ENCODE data around the gene KLHL18. TPM values are rescaled to one million over a fixed set of nuclear protein-coding genes. Genes with fewer than 3 reads are reported as not detected.
"Not testable (repeated sequence)": the region's sequence is repeated elsewhere in the genome, so short reads cannot be mapped to it uniquely, and the experiment has no call there.

Gene KLHL18
- total RNA-seq, 1 experiment from 2014 or later, result 26.5 TPM

DNA sequence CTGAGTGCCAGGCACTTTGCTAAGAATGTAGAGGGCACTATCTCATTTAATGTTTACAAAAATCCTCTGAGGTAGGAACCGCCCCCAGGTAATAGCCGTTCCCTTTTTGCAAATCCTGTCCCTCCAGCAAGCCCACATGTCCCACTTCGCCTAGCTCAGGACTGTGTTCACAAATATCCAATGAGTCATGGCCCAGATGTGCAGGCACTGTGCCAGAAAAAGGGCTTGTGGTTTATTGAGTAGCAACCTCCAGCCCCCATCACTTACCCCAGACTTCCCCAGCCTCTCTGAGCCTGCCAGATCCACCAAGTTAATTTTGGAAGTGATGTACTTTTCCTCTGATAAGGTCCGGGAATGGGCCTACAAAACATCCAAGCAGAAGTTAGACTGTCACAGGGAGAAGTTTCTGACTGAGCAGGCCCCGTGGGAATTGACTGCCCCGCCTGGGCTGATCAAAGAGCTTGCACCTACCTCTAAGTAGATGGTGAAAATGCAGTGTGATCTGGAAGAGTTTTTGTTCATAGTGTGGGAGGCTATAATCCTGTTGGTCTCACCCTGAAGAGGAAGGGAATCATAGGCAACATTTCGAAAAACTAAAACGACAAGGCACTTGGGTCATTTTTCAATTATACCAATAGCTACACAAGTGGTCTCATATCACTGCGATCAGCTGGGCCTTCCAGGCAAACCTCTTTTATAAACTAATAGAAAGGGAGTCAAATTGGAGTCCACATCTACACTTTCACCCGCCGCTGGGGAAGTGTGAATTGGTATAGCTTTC lies 15.8 kb upstream of the KLHL18 start:
- in situ Hi-C loops (cut with HindIII; ENCODE audit: low pct_unique_long_range_greater_than_20kb, low sequenced_read_pairs), result no loop called here
- peak; percentile 19 for DNase-seq (ENCODE audit: low read depth)

GRCh38 chr3:47267490-47267824 lies 15.3 kb upstream of the KLHL18 start:
- in situ Hi-C loops (cut with HindIII; ENCODE audit: low pct_unique_long_range_greater_than_20kb, low sequenced_read_pairs), result no loop called here
- no peak for DNase-seq (ENCODE audit: low read depth)

DNA sequence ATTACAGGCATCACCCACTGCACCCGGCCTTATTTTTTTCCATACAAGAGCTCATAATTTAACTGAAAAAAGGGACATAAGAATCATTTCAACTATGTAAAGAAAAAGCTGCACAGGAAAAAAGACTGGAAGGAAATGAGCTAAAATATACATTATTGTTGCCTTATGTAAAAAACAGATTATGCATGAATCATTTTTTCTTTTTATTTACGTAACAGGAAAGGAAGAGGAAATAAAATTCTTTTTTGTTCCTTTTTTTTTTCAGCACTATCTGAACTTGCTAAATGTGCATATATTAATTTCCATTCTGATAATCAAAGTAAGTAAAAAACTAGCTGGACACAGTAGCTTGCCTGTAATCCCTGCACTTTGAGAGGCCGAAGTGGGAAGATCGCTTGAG lies 12.2 kb upstream of the KLHL18 start:
- no peak for DNase-seq (ENCODE audit: low read depth)
- in situ Hi-C loops (cut with HindIII; ENCODE audit: low pct_unique_long_range_greater_than_20kb, low sequenced_read_pairs), result no loop called here

GRCh38 chr3:47273564-47273963 lies 9.2 kb upstream of the KLHL18 start:
- in situ Hi-C loops (cut with HindIII; ENCODE audit: low pct_unique_long_range_greater_than_20kb, low sequenced_read_pairs), result no loop called here
- no peak for DNase-seq (ENCODE audit: low read depth)

DNA sequence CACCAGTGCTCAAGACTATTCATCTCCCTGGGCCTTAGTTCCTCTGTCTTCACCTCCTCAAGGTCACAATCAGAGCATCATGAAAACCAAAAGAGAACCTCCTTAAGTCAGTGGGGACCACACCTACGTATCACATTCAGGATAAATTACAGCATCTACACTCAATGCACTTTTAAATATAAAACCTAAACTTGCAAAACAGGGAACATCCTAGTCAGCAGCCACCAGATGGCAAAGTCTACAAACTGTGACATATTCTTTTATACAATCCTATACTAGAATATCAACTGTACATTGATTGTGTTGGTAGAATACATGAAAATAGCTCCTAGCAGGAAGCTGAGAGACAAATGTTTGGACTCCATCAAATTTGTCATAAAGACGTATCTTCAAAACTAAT lies 8.1 kb upstream of the KLHL18 start:
- DNase-seq (ENCODE audit: low read depth), result no peak
- in situ Hi-C loops (cut with HindIII; ENCODE audit: low pct_unique_long_range_greater_than_20kb, low sequenced_read_pairs), result no loop called here

- DNase-seq (ENCODE audit: low read depth), result no peak
- in situ Hi-C loops (cut with HindIII; ENCODE audit: low pct_unique_long_range_greater_than_20kb, low sequenced_read_pairs), result no loop called here
Observed at GRCh38 chr3:47276558-47276957, 6.2 kb upstream of the KLHL18 start.

DNA sequence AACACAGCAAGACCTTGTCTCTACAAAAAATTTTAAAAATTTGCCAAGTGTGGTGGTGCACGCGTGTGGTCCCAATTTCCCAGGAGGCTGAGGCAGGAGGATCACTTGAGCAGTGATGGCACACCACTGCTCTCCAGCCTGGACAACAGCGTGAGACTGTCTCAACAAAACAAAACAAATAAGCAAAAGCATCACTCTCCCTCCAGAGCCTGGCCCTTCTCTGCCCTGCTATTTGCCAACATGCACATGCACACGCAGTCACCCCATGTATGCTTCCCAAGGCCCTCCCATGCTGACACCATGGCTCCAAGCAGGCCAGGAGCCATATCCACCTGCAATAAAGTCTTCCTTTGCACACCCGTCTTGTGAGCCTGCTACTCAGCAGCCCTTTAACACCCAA lies 2.2 kb upstream of the KLHL18 start:
- no peak for DNase-seq (ENCODE audit: low read depth)

GRCh38 chr3:47283193-47283537 lies 421 bp downstream of the KLHL18 start:
- in situ Hi-C loops (cut with HindIII; ENCODE audit: low pct_unique_long_range_greater_than_20kb, low sequenced_read_pairs), result no loop called here
- peak; percentile 12 for DNase-seq (ENCODE audit: low read depth)

More for the DNA sequence above, 2.2 kb upstream of the KLHL18 start:
- in situ Hi-C loops (cut with HindIII; ENCODE audit: low pct_unique_long_range_greater_than_20kb, low sequenced_read_pairs), result no loop called here

GRCh38 chr3:47283591-47284364 lies 1.0 kb downstream of the KLHL18 start:
- DNase-seq (ENCODE audit: low read depth), result peak; percentile 2
- in situ Hi-C loops (cut with HindIII; ENCODE audit: low pct_unique_long_range_greater_than_20kb, low sequenced_read_pairs), result no loop called here

- DNase-seq (ENCODE audit: low read depth), result no peak
- in situ Hi-C loops (cut with HindIII; ENCODE audit: low pct_unique_long_range_greater_than_20kb, low sequenced_read_pairs), result no loop called here
Observed at GRCh38 chr3:47288966-47289910, 6.5 kb downstream of the KLHL18 start.

DNA sequence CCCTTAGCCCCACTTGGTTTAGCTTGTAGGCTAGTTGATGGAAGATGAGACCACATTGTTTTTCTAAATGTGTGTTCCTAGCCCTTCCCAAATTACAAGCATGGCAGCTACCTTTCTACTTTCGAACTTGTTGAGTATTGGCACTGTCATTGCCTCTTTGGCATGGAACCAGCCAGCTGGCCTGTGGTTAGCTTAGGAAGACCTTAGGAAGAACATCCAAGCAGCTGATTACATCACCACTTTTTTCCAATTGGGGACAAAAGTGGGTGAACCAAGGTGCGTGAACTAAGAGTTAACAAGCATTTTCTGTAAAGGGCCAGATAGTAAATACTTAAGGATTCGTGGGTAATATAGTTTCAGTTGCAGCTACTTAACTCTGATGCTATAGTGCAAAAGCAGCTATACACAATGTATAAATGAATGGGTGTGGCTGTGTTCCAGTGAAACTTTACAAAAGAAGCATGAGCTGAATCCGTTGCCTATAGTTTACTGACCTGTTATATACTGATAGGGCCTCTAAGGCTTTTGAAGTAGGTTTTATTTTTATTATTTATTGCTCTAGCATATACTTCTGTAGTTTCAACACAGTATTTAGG lies 8.5 kb downstream of the KLHL18 start:
- no peak for DNase-seq (ENCODE audit: low read depth)
- in situ Hi-C loops (cut with HindIII; ENCODE audit: low pct_unique_long_range_greater_than_20kb, low sequenced_read_pairs), result no loop called here

DNA sequence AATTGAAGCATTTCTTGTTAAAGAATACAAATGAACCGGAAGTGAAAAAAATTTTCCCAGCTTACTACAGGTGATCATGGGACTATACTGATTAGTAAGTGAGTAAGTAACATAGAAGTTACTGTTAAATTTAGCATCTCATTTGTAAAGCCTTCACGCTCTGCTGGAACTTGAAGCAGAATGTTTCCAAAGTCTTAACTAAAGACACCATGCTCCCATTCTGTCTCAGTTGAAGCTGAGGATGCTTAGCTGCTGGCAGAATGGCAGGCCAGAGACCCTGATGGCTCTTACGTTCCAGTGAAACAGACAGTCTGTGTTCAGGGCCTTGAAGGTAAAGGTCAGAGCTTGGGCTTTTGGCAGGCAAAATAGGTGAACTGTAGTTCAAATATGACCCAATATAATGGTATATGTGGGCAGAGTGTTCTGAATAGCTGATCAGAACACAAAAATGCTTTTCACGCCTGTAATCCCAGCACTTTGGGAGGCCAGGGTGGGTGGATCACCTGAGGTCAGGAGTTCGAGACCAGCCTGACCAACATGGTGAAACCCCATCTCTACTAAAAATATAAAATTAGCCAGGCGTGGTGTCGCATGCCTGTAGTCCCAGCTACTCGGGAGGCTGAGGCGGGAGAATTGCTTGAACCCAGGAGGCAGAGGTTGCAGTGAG lies 9.1 kb downstream of the KLHL18 start:
- in situ Hi-C loops (cut with HindIII; ENCODE audit: low pct_unique_long_range_greater_than_20kb, low sequenced_read_pairs); DNase-seq (ENCODE audit: low read depth): not testable (repeated sequence)

DNA sequence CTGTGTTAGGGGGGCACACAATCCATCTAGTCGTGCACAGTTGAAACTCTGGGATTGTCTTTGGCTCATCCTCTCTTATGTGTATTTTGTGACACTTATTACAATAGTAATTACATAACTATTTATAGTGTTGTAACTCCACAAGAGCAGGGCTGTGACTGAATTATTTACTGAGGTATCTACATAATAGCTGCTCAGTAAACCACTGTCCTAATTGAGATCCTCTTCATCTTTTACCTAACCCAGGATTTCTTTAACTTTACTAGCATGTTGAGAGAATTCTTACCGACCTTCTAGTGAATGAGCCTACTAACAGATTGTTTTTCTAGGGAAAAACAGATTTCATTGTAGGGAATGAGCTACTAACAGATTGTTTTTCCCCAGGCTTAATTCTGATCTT lies 11.1 kb downstream of the KLHL18 start:
- in situ Hi-C loops (cut with HindIII; ENCODE audit: low pct_unique_long_range_greater_than_20kb, low sequenced_read_pairs), result no loop called here

GRCh38 chr3:47294392-47294791 lies 11.6 kb downstream of the KLHL18 start:
- in situ Hi-C loops (cut with HindIII; ENCODE audit: low pct_unique_long_range_greater_than_20kb, low sequenced_read_pairs), result no loop called here
- no peak for DNase-seq (ENCODE audit: low read depth)

More for the DNA sequence above, 11.1 kb downstream of the KLHL18 start:
- DNase-seq (ENCODE audit: low read depth), result no peak

DNA sequence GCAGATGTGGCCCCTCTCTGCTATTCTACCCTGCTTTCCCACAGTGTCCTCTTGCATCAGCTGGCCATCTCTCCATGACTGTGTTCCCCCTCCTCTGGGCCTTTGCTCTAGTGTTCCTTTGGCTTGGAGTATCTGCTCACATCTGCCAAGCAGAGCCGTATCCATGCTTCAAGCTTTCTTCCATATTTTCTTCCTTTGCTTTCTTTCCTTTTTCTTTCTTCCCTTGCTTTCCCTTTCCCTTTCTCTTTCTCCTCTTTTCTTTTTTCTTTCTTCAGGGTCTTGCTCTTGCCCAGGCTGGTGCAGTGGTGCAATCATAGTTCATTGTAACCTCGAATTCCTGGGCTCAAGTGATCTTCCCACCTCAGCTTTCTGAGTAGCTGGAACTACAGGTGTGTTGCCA lies 12.6 kb downstream of the KLHL18 start:
- in situ Hi-C loops (cut with HindIII; ENCODE audit: low pct_unique_long_range_greater_than_20kb, low sequenced_read_pairs), result no loop called here
- DNase-seq (ENCODE audit: low read depth), result no peak

GRCh38 chr3:47295976-47296375 lies 13.2 kb downstream of the KLHL18 start:
- DNase-seq (ENCODE audit: low read depth), result no peak
- in situ Hi-C loops (cut with HindIII; ENCODE audit: low pct_unique_long_range_greater_than_20kb, low sequenced_read_pairs), result no loop called here

DNA sequence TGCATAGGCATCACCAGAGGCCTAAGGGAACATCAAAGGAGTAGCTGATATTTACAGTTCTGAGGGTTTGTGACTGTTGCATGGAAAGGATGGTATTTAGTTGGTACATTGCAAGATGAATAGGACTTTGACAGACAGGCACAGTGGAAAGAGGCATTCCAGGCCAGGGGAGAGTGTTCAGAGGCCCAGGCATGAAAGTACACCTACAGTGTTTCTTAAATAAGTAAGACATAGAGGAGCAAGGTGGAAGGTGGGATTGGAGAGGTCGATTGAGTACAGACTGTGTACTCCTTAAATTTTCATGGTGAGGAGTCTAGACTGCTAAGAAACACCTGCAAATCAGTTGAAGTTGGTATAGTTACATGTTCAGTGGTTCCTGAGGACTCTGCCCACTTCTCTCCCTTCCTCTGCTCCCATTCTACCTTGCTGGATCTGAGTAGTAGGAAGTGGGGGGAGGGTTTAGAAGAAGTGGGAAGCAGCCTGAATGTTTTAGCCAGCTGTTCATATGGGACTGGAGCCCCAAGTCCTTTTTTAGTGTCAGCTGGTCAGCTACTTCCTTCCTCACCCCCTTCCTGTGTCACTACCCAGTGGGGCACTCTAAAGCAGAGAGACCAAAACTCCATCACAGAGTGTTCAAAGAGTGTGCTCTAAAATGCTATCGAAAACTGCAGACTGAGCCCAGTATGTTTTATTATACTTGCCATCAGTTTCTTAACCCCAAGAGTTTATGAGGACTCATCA lies 14.0 kb downstream of the KLHL18 start:
- in situ Hi-C loops (cut with HindIII; ENCODE audit: low pct_unique_long_range_greater_than_20kb, low sequenced_read_pairs), result no loop called here
- DNase-seq (ENCODE audit: low read depth), result no peak
